HepG2 (cell line): ENCODE measurements around the gene ITGA7. TPM values are rescaled to one million over a fixed set of nuclear protein-coding genes. Genes with fewer than 3 reads are reported as not detected.
A peak's percentile ranks its signal among the peaks of the same experiment; 100 is the strongest.

ENCODE experiments used
- CBFB ChIP-seq: sonication (generic); formaldehyde crosslinking; IDR thresholded peaks from 2 replicates; pipeline ENCODE4 v1.4.0; 2020; ENCODE audit warnings: missing genetic modification reagents
- DPF2 ChIP-seq: sonication (generic); formaldehyde crosslinking; IDR thresholded peaks from 2 replicates; pipeline ENCODE4 v1.4.0; 2020; ENCODE audit warnings: mild to moderate bottlenecking, low read depth, missing genetic modification reagents, borderline replicate concordance
- HDAC2 ChIP-seq: sonication (generic); formaldehyde crosslinking; IDR thresholded peaks from 2 replicates; pipeline ENCODE4 v1.4.0; 2020; ENCODE audit warnings: missing genetic modification reagents
- KIAA2018 ChIP-seq: sonication (generic); formaldehyde crosslinking; IDR thresholded peaks from 2 replicates; pipeline ENCODE4 v1.5.0; 2020; ENCODE audit warnings: mild to moderate bottlenecking, missing genetic modification reagents, borderline replicate concordance
- NCOA5 ChIP-seq: sonication (generic); formaldehyde crosslinking; IDR thresholded peaks from 2 replicates; pipeline ENCODE4 v1.4.0; 2020; ENCODE audit warnings: missing genetic modification reagents
- SIN3B ChIP-seq: fragments of 150-350 bp; IDR thresholded peaks from 2 replicates; pipeline ENCODE4 v1.6.1; 2014; ENCODE audit warnings: low read length
- SMC3 ChIP-seq: IDR thresholded peaks from 2 replicates; pipeline ENCODE4 v1.6.1; 2011; ENCODE audit warnings: low read length, improper control_type of control experiment
- SOX6 ChIP-seq, 2 experiments: fragments of 450-650 bp in 1 of 2; sonication (generic) in 1 of 2; formaldehyde crosslinking in 1 of 2; IDR thresholded peaks; 2 replicates each; pipeline versions ENCODE4 v1.4.0 to v1.6.1; 2017 to 2020; ENCODE audit warnings: antibody characterized with exemption in 1 of 2, mild to moderate bottlenecking in 1 of 2, missing genetic modification reagents in 1 of 2
- TARDBP ChIP-seq: sonication (generic); formaldehyde crosslinking; IDR thresholded peaks from 2 replicates; pipeline ENCODE4 v1.8.0; 2022; ENCODE audit warnings: mild to moderate bottlenecking, missing genetic modification reagents
- THAP11 ChIP-seq: IDR thresholded peaks from 2 replicates; pipeline ENCODE4 v1.6.1; 2016; ENCODE audit warnings: missing biosample characterization, missing genetic modification reagents
- ZFP41 ChIP-seq: sonication (generic); formaldehyde crosslinking; IDR thresholded peaks from 2 replicates; pipeline ENCODE4 v1.4.0; 2020; ENCODE audit warnings: mild to moderate bottlenecking, missing genetic modification reagents, borderline replicate concordance
- ZNF205 ChIP-seq: IDR thresholded peaks from 2 replicates; pipeline ENCODE4 v1.6.1; 2018; ENCODE audit warnings: missing biosample characterization, missing genetic modification reagents
- ZNF207 ChIP-seq: fragments of 450-650 bp; IDR thresholded peaks from 2 replicates; pipeline ENCODE4 v1.6.1; 2016; ENCODE audit warnings: antibody characterized with exemption, borderline replicate concordance
- ZNF232 ChIP-seq: sonication (generic); formaldehyde crosslinking; IDR thresholded peaks from 2 replicates; pipeline ENCODE4 v1.4.0; 2020; ENCODE audit warnings: missing genetic modification reagents, borderline replicate concordance
- ZNF414 ChIP-seq: sonication (generic); formaldehyde crosslinking; IDR thresholded peaks from 2 replicates; pipeline ENCODE4 v1.5.0; 2020; ENCODE audit warnings: missing genetic modification reagents
- ZNF710 ChIP-seq: sonication (generic); formaldehyde crosslinking; IDR thresholded peaks from 2 replicates; pipeline ENCODE4 v1.5.0; 2020; ENCODE audit warnings: mild to moderate bottlenecking, missing genetic modification reagents, borderline replicate concordance
- ZNF747 ChIP-seq: sonication (generic); formaldehyde crosslinking; IDR thresholded peaks from 2 replicates; pipeline ENCODE4 v1.8.1; 2023; ENCODE audit warnings: missing genetic modification reagents, mild to moderate bottlenecking, borderline replicate concordance
- ZNF777 ChIP-seq: sonication (generic); formaldehyde crosslinking; IDR thresholded peaks from 2 replicates; pipeline ENCODE4 v1.4.0; 2020; ENCODE audit warnings: missing genetic modification reagents
- ZNF780A ChIP-seq: sonication (generic); formaldehyde crosslinking; IDR thresholded peaks from 2 replicates; pipeline ENCODE4 v1.8.0; 2022; ENCODE audit warnings: mild to moderate bottlenecking, missing genetic modification reagents, moderate library complexity
- ZSCAN20 ChIP-seq: sonication (generic); formaldehyde crosslinking; IDR thresholded peaks from 2 replicates; pipeline ENCODE4 v1.4.0; 2020; ENCODE audit warnings: missing genetic modification reagents, mild to moderate bottlenecking, borderline replicate concordance
- polyA plus RNA-seq, 8 experiments: library from polyadenylated mRNA; depleted of rRNA in 3 of 8; stranded (reverse) in 7 of 8; unstranded in 1 of 8; fragments of >200 nt; fragmentation: Illumina TruSeq in 4 of 8; extraction: Trizol in 4 of 8; gene quantifications; 2 replicates each; pipeline versions ENCODE4 v1.2.1 to v1.2.3, GENCODE V29; 2011 to 2016; ENCODE audit warnings: low read depth in 4 of 8, missing spikeins in 1 of 8, mixed read lengths in 1 of 8; ENCODE audit not compliant: insufficient read depth in 1 of 8
- total RNA-seq, 5 experiments: library from RNA; depleted of rRNA; stranded (reverse); fragments of >200 nt; fragmentation: Illumina TruSeq; extraction: Trizol; gene quantifications; 2 replicates each; pipeline ENCODE4 v1.2.3, GENCODE V29; 2016; ENCODE audit warnings: low read depth in 1 of 5

The ITGA7 gene
- total and polyA plus RNA-seq, 2 of the 13 experiments (the other 11 are each of a cell fraction or from before 2014, with no cell fraction given) = 0.65 to 0.75 TPM

GRCh38 chr12:55682087-55682796 is 25.5 kb downstream of the ITGA7 start (continued):
- no peak for TF ChIP-seq CBFB
- TF ChIP-seq DPF2 (CRISPR knock-in tag) = no peak
- TF ChIP-seq ZNF207 = no peak
- no peak for TF ChIP-seq KIAA2018 (CRISPR knock-in tag)
- no peak for TF ChIP-seq SOX6 (IDR thresholded peaks at IDR 0.05)
- TF ChIP-seq SOX6 (CRISPR knock-in tag; IDR thresholded peaks at IDR 0.05) = no peak
- TF ChIP-seq TARDBP (CRISPR knock-in tag) = no peak
- TF ChIP-seq SMC3 = no peak
- no peak for TF ChIP-seq ZSCAN20 (CRISPR knock-in tag)
- TF ChIP-seq SIN3B = no peak
- TF ChIP-seq ZNF777 (CRISPR knock-in tag) = 0 out of 2 replicates have a peak, but pooled peaks have one; percentile 7
- no peak for TF ChIP-seq THAP11 (CRISPR knock-in tag)
- TF ChIP-seq ZNF747 (CRISPR knock-in tag) = no peak
- no peak for TF ChIP-seq ZNF710 (CRISPR knock-in tag)
- no peak for TF ChIP-seq ZNF414
- TF ChIP-seq HDAC2 (CRISPR knock-in tag) = no peak
- TF ChIP-seq ZNF205 (CRISPR knock-in tag) = no peak
- no peak for TF ChIP-seq ZNF232 (CRISPR knock-in tag)
- no peak for TF ChIP-seq ZFP41 (CRISPR knock-in tag)
- TF ChIP-seq NCOA5 = no peak
- TF ChIP-seq ZNF780A (CRISPR knock-in tag) = no peak
